ENCODE data around the gene INHA. TPM values are rescaled to one million over a fixed set of nuclear protein-coding genes. Genes with fewer than 3 reads are reported as not detected.

INHA gene
- total RNA-seq, 1 experiment from 2014 or later = 1.5 TPM

- H3K9me2 ChIP-seq (replicated peaks; ENCODE audit: low read length) = no peaks in the 10 kb centered on the region
- no peak overlapping the region for H3K4me3 ChIP-seq (ENCODE audit: low read length)
- BruUV-seq (replicated peaks) = no TSS peak
- no peak overlapping the region for H3K4me2 ChIP-seq (ENCODE audit: low read length)
- DNase-seq = no peak
- H4K20me1 ChIP-seq (ENCODE audit: low read length) = no peaks in the 10 kb centered on the region
- H3K27me3 ChIP-seq (ENCODE audit: low read length) = no peaks in the 10 kb centered on the region
- H3K4me1 ChIP-seq (ENCODE audit: insufficient read depth, low read length) = no peaks in the 10 kb centered on the region
- no peaks in the 10 kb centered on the region for H3K79me2 ChIP-seq (ENCODE audit: low read length)
- no peak for ATAC-seq
- no peak overlapping the region for H3K27ac ChIP-seq (ENCODE audit: low read length)
- H3K36me3 ChIP-seq (ENCODE audit: low read depth, low read length) = no peaks in the 10 kb centered on the region; the same call in 1 of the 2 replicates
- intact Hi-C loops (cut with micrococcal nuclease) = no loop called here
- TF ChIP-seq CTCF (conservative IDR thresholded peaks at IDR 0.05; ENCODE audit: low read depth, low read length) (no peak), EZH2phosphoT487 (IDR thresholded peaks at IDR 0.05; ENCODE audit: borderline replicate concordance, low read length) (no peak), EZH2 (IDR thresholded peaks at IDR 0.05; ENCODE audit: low read length, unreplicated experiment) (no peak)
- ChIA-PET CTCF (no interaction called here), POLR2A (ENCODE audit: unreplicated experiment) (no interaction called here)
- no peaks in the 10 kb centered on the region for H3K9me3 ChIP-seq (ENCODE audit: low read length)
- H3F3A ChIP-seq (ENCODE audit: low read length, unreplicated experiment) = no peaks in the 10 kb centered on the region
- H3K9ac ChIP-seq (ENCODE audit: low read length) = no peak overlapping the region
- H2AFZ ChIP-seq (ENCODE audit: low read length) = no peak overlapping the region
These were observed 8.7 kb upstream of the INHA start for GRCh38 chr2:219563271-219563928.

- Histone ChIP-seq H3K27me3 (ENCODE audit: low read length) (no peaks in the 10 kb centered on the region), H3K4me1 (ENCODE audit: insufficient read depth, low read length) (peaks cover 11% of the 10 kb centered on the region), H3K9me2 (replicated peaks; ENCODE audit: low read length) (no peaks in the 10 kb centered on the region), H4K20me1 (ENCODE audit: low read length) (no peaks in the 10 kb centered on the region), H3K36me3 (ENCODE audit: low read depth, low read length) (no peaks in the 10 kb centered on the region; the same call in 1 of the 2 replicates), H3F3A (ENCODE audit: low read length, unreplicated experiment) (no peaks in the 10 kb centered on the region), H3K27ac (ENCODE audit: low read length) (no peak overlapping the region), H3K9me3 (ENCODE audit: low read length) (no peaks in the 10 kb centered on the region), H3K79me2 (ENCODE audit: low read length) (peaks cover 13% of the 10 kb centered on the region), H3K4me3 (ENCODE audit: low read length) (no peak overlapping the region), H2AFZ (ENCODE audit: low read length) (no peak overlapping the region), H3K9ac (ENCODE audit: low read length) (no peak overlapping the region), H3K4me2 (ENCODE audit: low read length) (no peak overlapping the region)
- intact Hi-C loops (cut with micrococcal nuclease) = no loop called here
- TF ChIP-seq CTCF (conservative IDR thresholded peaks at IDR 0.05; ENCODE audit: low read depth, low read length) = no peak
- no peak for TF ChIP-seq EZH2phosphoT487 (IDR thresholded peaks at IDR 0.05; ENCODE audit: borderline replicate concordance, low read length)
- TF ChIP-seq EZH2 (IDR thresholded peaks at IDR 0.05; ENCODE audit: low read length, unreplicated experiment) = no peak
- POLR2A ChIA-PET (ENCODE audit: unreplicated experiment) = no interaction called here
- no TSS peak for BruUV-seq (replicated peaks)
- ATAC-seq (no peak), DNase-seq (no peak)
- CTCF ChIA-PET = no interaction called here
These were observed 6.7 kb upstream of the INHA start for GRCh38 chr2:219565130-219566080.
